Gastrocnemius medialis (tissue), 4 donors: Measurements from ENCODE around the gene TBC1D32.

Experiments
- CTCF ChIP-seq, 5 experiments: fragments of 450-650 bp in 3 of 5; fragments of 200-600 bp in 2 of 5; sonication (generic) in 2 of 5; IDR thresholded peaks in 4 of 5; conservative IDR thresholded peaks in 1 of 5; 1 replicate in 4 of 5; 2 replicates in 1 of 5; pipeline ENCODE4 v1.5.1; 2016 to 2019; ENCODE audit warnings: antibody characterized with exemption in 5 of 5, mild to moderate bottlenecking in 3 of 5, moderate library complexity in 3 of 5
- POLR2A ChIP-seq, 2 donors: fragments of 450-650 bp; IDR thresholded peaks; one replicate each; pipeline ENCODE4 v1.6.1; 2017; ENCODE audit warnings: antibody characterized with exemption in 2 of 2, mild to moderate bottlenecking in 2 of 2, moderate library complexity in 2 of 2

GRCh38 chr6:121033091-121033490, 301.2 kb downstream of the TBC1D32 start:
- TF ChIP-seq POLR2A (IDR thresholded peaks at IDR 0.05): no peak
- TF ChIP-seq CTCF (IDR thresholded peaks at IDR 0.05 in 4 of 5, conservative IDR thresholded peaks at IDR 0.05 in 1 of 5): no peak
